ENCODE data around the gene DOCK11. TPM values are rescaled to one million over a fixed set of nuclear protein-coding genes. Genes with fewer than 3 reads are reported as not detected.

Gene DOCK11
- total and polyA plus RNA-seq, 9 of the 15 experiments (the other 6 are each of a cell fraction or from before 2014, with no cell fraction given), result 41.8 to 77.8 (median 50.9) TPM

- intact Hi-C loops (cut with micrococcal nuclease), result no loop called here
These were observed 2.6 kb upstream of the DOCK11 start for GRCh38 chrX:118493016-118493415.

More at GRCh38 chrX:118493016-118493415, 2.6 kb upstream of the DOCK11 start:
- Histone ChIP-seq H4K20me1 (replicated peaks; ENCODE audit: control insufficient read depth, insufficient read depth, low read length) (no peaks in the 10 kb centered on the region; the same call in 1 of the 2 replicates), H3K4me3 (no peak overlapping the region), H2AFZ (ENCODE audit: low read depth, low read length) (no peak overlapping the region; the same call in 1 of the 2 replicates), H3K36me3 (ENCODE audit: control insufficient read depth, insufficient read depth, low read length) (peaks cover 5% of the 10 kb centered on the region; the same call in 1 of the 3 replicates), H3K9ac (ENCODE audit: insufficient read depth in 1 of 2, low read depth in 2 of 2, low read length in 2 of 2) (no peak overlapping the region), H3K4me1 (replicated peaks in 1 of 2; ENCODE audit: control insufficient read depth in 2 of 2, insufficient read depth in 2 of 2, low read length in 2 of 2) (peaks cover 23 to 24% of the 10 kb centered on the region in 2 experiments; a peak in 4 of 5 replicates), H3K79me2 (ENCODE audit: control insufficient read depth, insufficient read depth, low read length) (peaks cover 22% of the 10 kb centered on the region), H3K27ac (ENCODE audit: extremely low read depth, low read depth, low read length) (no peak overlapping the region), H3K4me2 (ENCODE audit: insufficient read depth, low read length) (no peak overlapping the region), H3K27me3 (ENCODE audit: control insufficient read depth in 2 of 2, insufficient read depth in 2 of 2, low read length in 2 of 2) (no peaks in the 10 kb centered on the region), H3K9me1 (ENCODE audit: control insufficient read depth, insufficient read depth, low read length) (no peaks in the 10 kb centered on the region), H3K9me3 (replicated peaks; ENCODE audit: control insufficient read depth, insufficient read depth, low read depth, low read length) (no peaks in the 10 kb centered on the region)
- no peak for DNase-seq (ENCODE audit: extremely low read depth in 1 of 4, low spot score in 3 of 4)
- CTCF ChIA-PET (ENCODE audit: low intra/inter-chr PET ratio), result no interaction called here
- 78% methylated on average over 3 of the region's 3 CpGs for WGBS (ENCODE audit: insufficient coverage, low coverage, missing lambda C conversion rate)
- FAIRE-seq, result no peak
- TF ChIP-seq ZNF76 (CRISPR knock-in tag; IDR thresholded peaks at IDR 0.05; ENCODE audit: borderline replicate concordance) (no peak), TFAP4 (CRISPR knock-in tag; IDR thresholded peaks at IDR 0.05; ENCODE audit: borderline replicate concordance) (no peak), CEBPG (CRISPR knock-in tag; IDR thresholded peaks at IDR 0.05) (no peak), CEBPG (tag; conservative IDR thresholded peaks at IDR 0.05 in 1 of 2, IDR thresholded peaks at IDR 0.05 in 1 of 2) (no peak), PRPF4 (IDR thresholded peaks at IDR 0.05; ENCODE audit: insufficient read depth, low read depth, low read length, poor library complexity, severe bottlenecking) (no peak), NBN (IDR thresholded peaks at IDR 0.05; ENCODE audit: low read depth) (no peak), EGR1 (conservative IDR thresholded peaks at IDR 0.05) (no peak), ZNF785 (CRISPR knock-in tag; IDR thresholded peaks at IDR 0.05) (no peak), TBP (optimal IDR thresholded peaks at IDR 0.05; ENCODE audit: low read depth, low read length) (no peak), KAT7 (CRISPR knock-in tag; IDR thresholded peaks at IDR 0.05; ENCODE audit: borderline replicate concordance) (no peak), HDAC3 (IDR thresholded peaks at IDR 0.05; ENCODE audit: borderline replicate concordance, partially characterized antibody) (no peak), SIN3B (IDR thresholded peaks at IDR 0.05; ENCODE audit: low read depth) (no peak), SLC30A9 (CRISPR knock-in tag; IDR thresholded peaks at IDR 0.05) (no peak)
- POLR2A ChIA-PET, result no interaction called here
- no peak for ATAC-seq
- in situ Hi-C loops (cut with MboI), result no loop called here
- no TSS peak for BruUV-seq (replicated peaks)
